ENCODE measurements around the gene LRP5. TPM values are rescaled to one million over a fixed set of nuclear protein-coding genes. Genes with fewer than 3 reads are reported as not detected.

The LRP5 gene
- total RNA-seq, 1 donor from 2014 or later: 20.2 TPM

GRCh38 chr11:68385128-68385527 is 72.7 kb downstream of the LRP5 start:
- H3K9me3 Mint-ChIP-seq (ENCODE audit: unreplicated experiment): no peaks in the 10 kb centered on the region
- no peak for FAIRE-seq
- H3K4me3 ChIP-seq (ENCODE audit: insufficient read depth, low read depth, low read length): no peak overlapping the region
- no peak overlapping the region for H3K4me3 Mint-ChIP-seq (ENCODE audit: unreplicated experiment)
- no peak for DNase-seq (ENCODE audit: low read depth)
- H3K27me3 Mint-ChIP-seq (ENCODE audit: low read depth, unreplicated experiment): no peaks in the 10 kb centered on the region
- peaks cover 2% of the 10 kb centered on the region for H3K9me3 ChIP-seq (ENCODE audit: insufficient read depth, low read depth, low read length)
- no peak overlapping the region for H3K4me2 ChIP-seq (ENCODE audit: low read length)
- H3K36me3 ChIP-seq (ENCODE audit: insufficient read depth, low read length): peaks cover 7% of the 10 kb centered on the region
- H2AFZ ChIP-seq (ENCODE audit: low read depth, low read length): no peak overlapping the region
- peaks cover 5% of the 10 kb centered on the region for H3K79me2 ChIP-seq (ENCODE audit: insufficient read depth, low read length)
- H3K9ac ChIP-seq (ENCODE audit: low read length): no peak overlapping the region
- H3K27ac Mint-ChIP-seq (ENCODE audit: unreplicated experiment): no peak overlapping the region
- peaks cover 13% of the 10 kb centered on the region for H3K4me1 ChIP-seq (ENCODE audit: insufficient read depth, low read length)
- H3K36me3 Mint-ChIP-seq (ENCODE audit: low read depth, unreplicated experiment): peaks cover 7% of the 10 kb centered on the region
- peaks cover 10% of the 10 kb centered on the region for H3K4me1 Mint-ChIP-seq (ENCODE audit: low read depth, unreplicated experiment)
- peaks cover 33% of the 10 kb centered on the region for H4K20me1 ChIP-seq (ENCODE audit: insufficient read depth, low read length)
- H3K27ac ChIP-seq (ENCODE audit: low read depth, low read length): no peak overlapping the region
- H3K27me3 ChIP-seq (ENCODE audit: insufficient read depth, low read length): no peaks in the 10 kb centered on the region
- TF ChIP-seq EZH2 (IDR thresholded peaks at IDR 0.05; ENCODE audit: insufficient read depth, low read length) (no peak), CTCF (IDR thresholded peaks at IDR 0.05; ENCODE audit: insufficient read depth, low read depth, low read length) (no peak)

GRCh38 chr11:68386331-68386978 is 74.1 kb downstream of the LRP5 start:
- H3K27ac ChIP-seq (ENCODE audit: low read depth, low read length): no peak overlapping the region
- no peak overlapping the region for H3K4me3 Mint-ChIP-seq (ENCODE audit: unreplicated experiment)
- H3K9me3 ChIP-seq (ENCODE audit: insufficient read depth, low read depth, low read length): peaks cover 2% of the 10 kb centered on the region
- H2AFZ ChIP-seq (ENCODE audit: low read depth, low read length): no peak overlapping the region
- TF ChIP-seq CTCF (IDR thresholded peaks at IDR 0.05; ENCODE audit: insufficient read depth, low read depth, low read length): no peak
- TF ChIP-seq EZH2 (IDR thresholded peaks at IDR 0.05; ENCODE audit: insufficient read depth, low read length): no peak
- H3K27ac Mint-ChIP-seq (ENCODE audit: unreplicated experiment): no peak overlapping the region
- no peak overlapping the region for H3K9ac ChIP-seq (ENCODE audit: low read length)
- H3K4me3 ChIP-seq (ENCODE audit: insufficient read depth, low read depth, low read length): no peak overlapping the region
- H3K36me3 ChIP-seq (ENCODE audit: insufficient read depth, low read length): peaks cover 7% of the 10 kb centered on the region
- no peaks in the 10 kb centered on the region for H3K27me3 Mint-ChIP-seq (ENCODE audit: low read depth, unreplicated experiment)
- peaks cover 30% of the 10 kb centered on the region for H4K20me1 ChIP-seq (ENCODE audit: insufficient read depth, low read length)
- H3K79me2 ChIP-seq (ENCODE audit: insufficient read depth, low read length): peaks cover 5% of the 10 kb centered on the region
- no peaks in the 10 kb centered on the region for H3K9me3 Mint-ChIP-seq (ENCODE audit: unreplicated experiment)
- no peak overlapping the region for H3K4me2 ChIP-seq (ENCODE audit: low read length)
- H3K27me3 ChIP-seq (ENCODE audit: insufficient read depth, low read length): no peaks in the 10 kb centered on the region
- FAIRE-seq (no peak), DNase-seq (ENCODE audit: low read depth) (no peak)
- H3K4me1 ChIP-seq (ENCODE audit: insufficient read depth, low read length): peaks cover under 1% of the 10 kb centered on the region
- peaks cover 3% of the 10 kb centered on the region for H3K36me3 Mint-ChIP-seq (ENCODE audit: low read depth, unreplicated experiment)
- H3K4me1 Mint-ChIP-seq (ENCODE audit: low read depth, unreplicated experiment): no peaks in the 10 kb centered on the region

GRCh38 chr11:68387840-68388239 is 75.4 kb downstream of the LRP5 start:
- Histone ChIP-seq H3K27me3 (ENCODE audit: insufficient read depth, low read length) (no peaks in the 10 kb centered on the region), H3K36me3 (ENCODE audit: insufficient read depth, low read length) (peaks cover 7% of the 10 kb centered on the region), H3K4me2 (ENCODE audit: low read length) (no peak overlapping the region), H3K4me1 (ENCODE audit: insufficient read depth, low read length) (no peaks in the 10 kb centered on the region), H3K79me2 (ENCODE audit: insufficient read depth, low read length) (peaks cover 5% of the 10 kb centered on the region), H3K4me3 (ENCODE audit: insufficient read depth, low read depth, low read length) (no peak overlapping the region), H3K9ac (ENCODE audit: low read length) (no peak overlapping the region), H3K27ac (ENCODE audit: low read depth, low read length) (no peak overlapping the region), H3K9me3 (ENCODE audit: insufficient read depth, low read depth, low read length) (peaks cover 2% of the 10 kb centered on the region), H2AFZ (ENCODE audit: low read depth, low read length) (no peak overlapping the region), H4K20me1 (ENCODE audit: insufficient read depth, low read length) (peaks cover 26% of the 10 kb centered on the region)
- H3K4me1 Mint-ChIP-seq (ENCODE audit: low read depth, unreplicated experiment): no peaks in the 10 kb centered on the region
- TF ChIP-seq EZH2 (IDR thresholded peaks at IDR 0.05; ENCODE audit: insufficient read depth, low read length) (no peak), CTCF (IDR thresholded peaks at IDR 0.05; ENCODE audit: insufficient read depth, low read depth, low read length) (no peak)
- H3K36me3 Mint-ChIP-seq (ENCODE audit: low read depth, unreplicated experiment): peaks cover 3% of the 10 kb centered on the region
- DNase-seq (ENCODE audit: low read depth) (no peak), FAIRE-seq (no peak)
- no peaks in the 10 kb centered on the region for H3K27me3 Mint-ChIP-seq (ENCODE audit: low read depth, unreplicated experiment)
- H3K4me3 Mint-ChIP-seq (ENCODE audit: unreplicated experiment): no peak overlapping the region
- H3K9me3 Mint-ChIP-seq (ENCODE audit: unreplicated experiment): no peaks in the 10 kb centered on the region
- H3K27ac Mint-ChIP-seq (ENCODE audit: unreplicated experiment): no peak overlapping the region

All from astrocyte (in vitro differentiated cells and primary cell).